LHCN-M2 (cell line): ENCODE measurements around the gene CD247. TPM values are rescaled to one million over a fixed set of nuclear protein-coding genes. Genes with fewer than 3 reads are reported as not detected.

Experiments
- DNase-seq: peaks from one replicate; pipeline ENCODE4 v3.0.0-alpha.2; 2012; ENCODE audit warnings: low read depth
- total RNA-seq: library from RNA; depleted of rRNA; stranded (reverse); fragments of >200 nt; gene quantifications from 2 replicates; pipeline ENCODE4 v1.2.3, GENCODE V29; 2014

The CD247 gene
- total RNA-seq, 1 experiment from 2014 or later: not detected

DNA sequence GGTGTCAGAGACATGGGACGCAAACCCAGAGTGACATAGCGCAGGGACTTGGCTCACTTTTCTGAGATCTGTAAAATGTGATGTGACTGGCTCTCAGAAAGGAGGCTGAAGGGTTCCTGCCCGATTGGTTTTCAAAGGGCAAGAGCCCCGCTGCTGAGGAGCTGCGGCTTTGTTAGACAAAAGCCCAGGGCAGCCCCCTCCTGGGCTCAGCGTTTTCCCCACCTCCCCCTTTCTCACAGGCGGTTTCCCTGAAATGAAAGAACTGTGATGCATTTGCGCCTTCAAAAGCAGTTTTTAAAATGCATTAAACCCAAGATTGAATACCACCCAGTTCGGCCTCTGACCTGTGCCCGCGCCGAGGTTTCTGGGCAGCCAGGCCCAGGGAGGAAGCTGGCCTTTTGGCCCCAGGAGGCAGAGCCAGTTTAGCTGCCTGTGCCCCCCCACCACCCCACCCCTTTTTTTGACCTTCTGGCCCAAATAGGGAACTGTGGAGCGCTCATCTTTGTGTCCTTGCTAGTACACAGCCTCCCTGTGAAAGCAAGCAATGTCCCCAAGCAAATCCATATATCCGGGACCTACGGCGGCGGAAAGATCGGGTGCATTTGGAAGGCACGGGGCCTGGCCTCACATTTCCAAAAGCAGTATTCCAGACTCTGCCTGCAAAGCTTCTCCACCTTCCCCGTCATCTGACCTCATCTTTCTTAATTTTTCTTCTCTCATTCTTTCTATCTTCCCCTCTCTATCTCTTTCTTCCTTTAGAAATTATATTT is 28.6 kb downstream of the CD247 start:
- no peak for DNase-seq

DNA sequence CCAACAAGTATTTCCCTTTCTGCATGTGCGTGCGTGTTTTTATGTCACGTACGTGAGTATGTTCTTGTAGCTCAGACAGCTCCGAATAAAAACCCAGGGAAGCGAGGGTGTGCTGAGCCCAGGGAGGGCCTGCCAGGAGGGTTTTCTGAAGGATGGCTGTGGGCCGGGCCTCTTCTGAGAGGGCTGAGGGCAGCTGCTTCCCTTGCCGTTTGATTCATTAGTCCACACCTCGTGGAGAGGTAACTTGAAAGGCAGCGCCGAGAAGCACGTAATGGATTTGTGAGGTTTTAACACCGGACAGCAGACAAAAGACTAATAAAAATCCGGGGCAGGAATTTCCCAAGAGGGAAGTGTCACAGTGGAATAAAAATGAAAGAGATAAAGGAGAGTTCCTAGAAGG is 29.5 kb downstream of the CD247 start:
- DNase-seq: no peak

- DNase-seq: no peak
Observed at GRCh38 chr1:167487614-167488013, 30.7 kb downstream of the CD247 start.

- no peak for DNase-seq
Observed at GRCh38 chr1:167486090-167486824, 32.1 kb downstream of the CD247 start.

DNA sequence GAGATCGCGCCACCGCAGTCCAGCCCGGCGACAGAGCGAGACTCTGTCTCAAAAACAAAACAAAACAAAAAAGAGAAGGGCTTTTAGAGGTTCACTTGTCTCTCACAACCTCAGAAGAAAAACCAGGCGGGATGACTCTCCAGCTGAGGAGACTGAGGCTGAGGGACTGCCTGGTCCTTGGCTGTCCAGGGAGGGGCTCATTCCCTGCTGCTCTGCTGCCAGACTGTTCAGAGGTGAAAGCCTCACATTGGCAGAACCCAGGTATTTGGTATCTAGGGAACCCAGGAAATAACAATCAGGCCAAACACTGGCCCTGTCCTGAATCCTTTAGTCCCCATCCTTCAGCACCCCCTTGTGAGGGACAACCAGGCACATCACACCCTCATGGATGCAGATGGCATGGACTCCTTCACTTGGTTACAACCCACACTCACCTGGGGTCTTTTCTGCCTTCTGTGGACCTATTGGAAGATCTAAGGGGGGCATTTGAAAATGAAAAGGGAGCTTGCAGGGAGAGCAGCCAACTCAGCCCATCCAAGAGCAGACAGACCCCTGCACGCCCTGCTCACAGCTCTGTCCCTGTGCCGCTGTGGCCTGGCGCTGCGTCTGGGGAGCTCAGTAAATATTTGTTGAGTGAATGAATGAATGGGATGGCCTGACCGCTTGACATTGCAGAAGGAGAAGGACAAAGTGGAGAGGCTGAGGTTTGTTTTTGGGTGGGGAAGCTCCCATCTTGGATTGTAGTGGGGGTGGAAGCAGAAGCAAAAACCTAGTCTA is 33.4 kb downstream of the CD247 start:
- DNase-seq: no peak

DNA sequence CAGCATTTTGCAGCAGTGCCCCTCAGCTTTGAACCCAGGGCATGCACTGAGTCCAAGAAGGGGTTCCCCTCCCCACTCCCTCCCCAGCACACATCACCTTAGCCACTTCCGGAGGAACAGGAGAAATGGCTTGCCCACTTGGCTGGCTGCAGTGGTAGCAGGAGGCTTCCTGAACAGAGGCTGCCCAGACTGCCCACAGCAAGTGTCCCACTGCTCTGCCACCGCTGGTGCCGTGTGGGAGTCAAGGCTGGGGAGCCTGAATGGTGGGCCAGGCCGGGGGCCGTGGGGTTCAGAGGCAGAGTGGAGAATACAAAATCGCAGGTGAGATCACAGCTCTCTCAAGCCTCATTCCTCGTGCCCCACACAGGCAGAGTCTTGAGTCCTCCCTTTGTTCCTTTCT is 34.5 kb downstream of the CD247 start:
- no peak for DNase-seq

GRCh38 chr1:167482184-167482583 is 36.1 kb downstream of the CD247 start:
- no peak for DNase-seq

- no peak for DNase-seq
Observed at GRCh38 chr1:167479331-167479979, 38.9 kb downstream of the CD247 start.

- DNase-seq: no peak
Observed at GRCh38 chr1:167477986-167478385, 40.3 kb downstream of the CD247 start.

DNA sequence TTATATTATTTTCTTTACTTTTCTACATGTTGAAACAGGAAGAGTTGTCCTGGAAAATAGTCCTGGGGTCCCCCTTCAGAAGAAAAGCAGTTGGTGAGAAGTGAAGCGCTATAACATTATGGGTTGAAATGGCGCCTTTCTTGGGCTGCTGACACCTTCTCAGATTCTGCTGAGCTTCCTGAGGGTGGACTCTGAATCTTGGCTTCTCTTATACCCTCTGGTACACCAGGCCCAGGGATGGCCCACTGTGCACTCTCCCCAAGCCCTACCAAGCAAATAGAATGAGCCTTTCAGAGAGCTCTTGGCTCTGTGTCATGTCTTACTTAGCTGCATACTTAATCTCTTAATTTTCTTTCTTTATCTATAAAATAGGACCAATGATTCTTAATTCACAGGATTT is 42.3 kb downstream of the CD247 start:
- DNase-seq: no peak

DNA sequence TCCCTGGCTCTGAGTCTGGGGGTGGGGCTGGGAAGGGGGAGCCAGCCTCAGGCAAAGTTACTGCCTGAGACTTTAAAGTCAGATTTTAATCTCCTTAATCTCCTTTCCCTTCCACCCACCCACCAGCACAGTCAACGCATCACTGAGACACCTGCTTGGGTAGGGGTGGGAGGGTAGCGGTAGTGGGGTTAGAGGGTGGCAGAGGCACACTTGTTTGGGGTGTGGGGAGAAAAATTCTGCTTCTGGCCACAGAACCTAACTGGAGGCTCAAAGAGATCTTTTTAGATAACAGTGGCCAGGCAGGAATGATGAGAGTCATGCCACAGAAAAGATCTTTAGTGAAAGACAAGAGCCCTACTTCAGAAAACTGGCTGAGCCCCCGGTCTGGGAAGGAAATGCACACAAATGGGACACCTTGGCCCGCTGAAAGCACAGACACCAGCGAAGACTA is 44.1 kb downstream of the CD247 start:
- no peak for DNase-seq

GRCh38 chr1:167473761-167474160 is 44.6 kb downstream of the CD247 start:
- no peak for DNase-seq

GRCh38 chr1:167472752-167473521 is 45.4 kb downstream of the CD247 start:
- no peak for DNase-seq

DNA sequence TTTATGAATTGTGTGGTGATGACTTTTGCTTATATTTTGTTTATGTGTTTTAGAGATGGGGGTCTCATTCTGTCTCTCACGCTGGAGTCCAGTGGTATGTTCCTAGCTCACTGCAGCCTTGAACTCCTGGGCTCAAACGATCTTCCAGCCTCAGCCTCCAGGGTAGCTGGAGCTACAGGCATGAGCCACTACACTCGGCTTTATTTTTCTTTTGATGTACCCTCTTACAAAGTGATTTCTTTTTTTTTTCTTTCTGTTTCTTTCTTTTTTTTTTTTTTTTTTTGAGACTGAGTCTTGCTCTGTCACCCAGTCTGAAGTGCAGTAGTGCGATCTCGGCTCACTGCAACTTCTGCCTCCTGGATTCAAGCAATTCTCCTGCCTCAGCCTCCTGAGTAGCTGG is 46.8 kb downstream of the CD247 start:
- DNase-seq: no peak

DNA sequence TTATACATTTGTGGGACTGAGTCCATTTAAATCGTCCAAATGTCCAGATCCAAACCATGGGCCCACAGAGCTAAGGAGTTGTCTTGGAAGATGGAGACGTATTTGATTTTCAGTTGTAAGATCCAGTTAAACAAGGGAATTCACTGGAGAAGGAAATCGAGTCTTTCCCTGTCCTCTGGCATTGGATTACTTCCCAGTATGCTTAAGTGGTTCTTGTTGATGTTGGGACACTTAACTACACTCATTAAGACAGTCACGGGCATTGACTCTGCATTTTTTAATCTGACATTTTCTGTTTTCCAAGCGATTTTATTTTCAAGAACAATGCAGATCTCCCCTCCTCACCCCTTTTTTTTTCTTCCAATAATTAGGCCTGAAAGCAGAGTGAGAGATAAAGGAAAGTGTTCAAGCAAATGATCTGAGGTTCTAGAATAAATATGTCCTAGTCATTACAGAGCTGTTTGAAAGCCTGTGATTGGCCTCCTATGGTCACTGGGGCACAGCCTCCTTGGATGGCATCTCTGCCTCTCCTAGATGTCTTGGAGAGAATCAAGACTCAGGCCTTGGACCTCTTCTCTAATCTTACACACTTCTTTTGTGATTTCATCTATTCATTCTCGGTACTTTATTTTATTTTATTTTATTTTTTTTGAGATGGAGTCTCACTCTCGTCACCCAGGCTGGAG is 48.9 kb downstream of the CD247 start:
- DNase-seq: no peak

DNA sequence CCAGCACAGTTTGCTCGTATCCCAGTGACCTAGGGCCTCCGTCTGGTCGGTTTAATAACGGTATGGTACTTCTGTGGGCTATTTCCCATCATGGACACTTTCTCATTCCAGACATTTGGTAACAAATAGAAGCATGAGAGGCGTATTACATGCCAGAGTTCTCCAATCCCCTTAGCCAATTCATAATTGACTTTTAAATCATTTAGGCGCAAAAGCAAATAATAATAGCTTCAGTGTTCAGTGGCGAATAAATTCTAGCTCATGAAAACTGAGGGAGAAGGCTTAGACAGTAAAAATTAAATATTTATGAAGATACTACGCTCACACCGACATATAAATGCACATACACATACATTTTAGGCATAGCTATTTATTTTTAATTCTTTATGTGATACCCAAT is 50.6 kb downstream of the CD247 start:
- DNase-seq: no peak

DNA sequence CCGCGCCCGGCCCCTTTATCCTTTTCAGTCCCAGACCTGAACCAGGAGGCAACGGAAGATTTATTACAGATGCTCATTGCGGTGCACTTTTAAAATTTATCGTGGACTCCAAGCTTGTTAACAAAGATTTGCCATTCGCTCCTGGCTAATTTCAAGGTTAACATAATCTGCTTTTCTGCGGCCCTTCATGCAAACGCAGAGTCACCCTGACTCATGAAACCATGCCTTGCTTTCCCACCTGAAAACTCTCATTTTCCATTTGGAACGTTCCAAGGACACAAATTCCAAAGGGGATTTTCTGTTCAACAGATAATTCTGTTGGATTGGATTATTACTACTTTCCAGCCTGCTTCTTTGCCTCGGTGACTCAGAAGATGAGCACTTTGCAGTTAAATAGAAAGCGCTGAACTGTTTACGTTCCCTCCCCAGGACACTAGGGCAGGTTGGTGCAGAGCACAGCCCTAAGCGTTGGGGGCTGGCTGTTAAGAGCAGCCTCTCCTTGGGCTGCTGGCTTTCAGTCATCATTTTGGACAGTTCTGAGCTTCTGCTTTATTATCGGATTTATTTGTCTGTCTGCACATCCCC is 51.1 kb downstream of the CD247 start:
- no peak for DNase-seq

GRCh38 chr1:167465743-167466142 is 52.6 kb downstream of the CD247 start:
- no peak for DNase-seq

- DNase-seq: no peak
Observed at GRCh38 chr1:167465018-167465417, 53.3 kb downstream of the CD247 start.
